Superior temporal gyrus (tissue), 1 donor: ENCODE data around the gene ASTN2.

Source experiments
- DNase-seq: peaks from one replicate; pipeline ENCODE4 v3.0.0-alpha.2; 2016; ENCODE audit errors: extremely low spot score

ASTN2 gene

DNA sequence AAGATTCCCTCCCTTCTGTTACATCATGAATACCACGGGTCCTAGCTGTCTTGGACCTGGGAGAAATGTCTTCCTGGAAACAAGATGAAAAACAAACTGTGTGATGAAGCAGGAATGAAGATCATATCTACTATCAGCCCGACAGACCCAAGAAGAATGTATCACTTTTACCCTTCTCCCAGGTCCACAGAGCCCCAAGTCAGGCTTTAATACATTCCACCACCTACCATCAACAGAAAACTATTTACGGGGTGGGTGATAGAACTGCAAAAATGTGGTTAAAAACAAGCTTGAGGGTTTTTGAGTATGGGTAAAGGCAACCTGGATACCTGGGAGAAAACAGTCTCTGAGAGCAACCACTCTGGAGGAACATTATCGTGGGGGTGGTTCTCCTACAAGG is 400.8 kb downstream of the ASTN2 start:
- no peak for DNase-seq

DNA sequence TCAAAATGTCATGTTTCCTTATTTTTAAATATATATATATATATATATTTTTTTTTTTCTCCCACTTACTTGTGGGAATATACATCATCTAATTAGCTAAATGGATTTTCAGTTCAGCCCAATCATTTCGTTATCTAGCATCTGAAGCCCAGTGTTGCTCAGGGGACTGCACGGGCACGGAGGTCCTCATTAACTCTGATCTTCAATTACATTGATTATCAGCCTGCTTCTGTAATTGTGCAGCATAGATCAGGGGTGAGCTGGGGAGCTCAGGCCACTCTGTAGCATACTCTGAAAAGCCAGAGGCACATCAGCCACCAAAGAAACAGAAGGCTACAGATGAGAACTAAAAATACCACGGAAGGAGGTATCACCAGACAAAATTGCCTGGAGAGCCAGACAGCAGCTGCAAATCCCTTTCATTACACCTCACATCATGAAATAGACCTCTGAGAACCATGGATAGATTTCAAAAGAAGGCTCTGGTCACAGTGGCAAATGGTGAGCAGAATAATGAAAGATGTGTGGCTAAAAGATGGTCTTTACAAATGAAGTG is 401.3 kb downstream of the ASTN2 start:
- no peak for DNase-seq

DNA sequence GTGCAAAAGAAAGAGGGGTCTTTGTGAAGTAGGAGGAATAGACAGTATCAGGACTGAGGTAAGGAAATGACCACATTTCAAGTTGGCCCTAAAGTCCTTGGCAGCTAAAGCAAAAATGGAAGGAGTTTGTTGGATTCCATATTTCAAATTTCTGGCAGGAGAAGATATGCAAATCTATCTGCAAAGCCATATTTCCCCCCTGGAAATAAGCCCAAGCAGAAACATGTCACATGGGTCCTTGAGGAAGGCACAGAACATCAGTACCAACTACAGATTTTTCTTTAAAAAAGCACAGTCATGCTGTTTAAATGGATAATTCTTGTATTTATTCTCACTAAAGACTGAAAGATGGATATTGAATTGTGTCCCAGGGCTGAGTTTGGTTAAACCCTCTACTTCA is 404.8 kb downstream of the ASTN2 start:
- no peak for DNase-seq

DNA sequence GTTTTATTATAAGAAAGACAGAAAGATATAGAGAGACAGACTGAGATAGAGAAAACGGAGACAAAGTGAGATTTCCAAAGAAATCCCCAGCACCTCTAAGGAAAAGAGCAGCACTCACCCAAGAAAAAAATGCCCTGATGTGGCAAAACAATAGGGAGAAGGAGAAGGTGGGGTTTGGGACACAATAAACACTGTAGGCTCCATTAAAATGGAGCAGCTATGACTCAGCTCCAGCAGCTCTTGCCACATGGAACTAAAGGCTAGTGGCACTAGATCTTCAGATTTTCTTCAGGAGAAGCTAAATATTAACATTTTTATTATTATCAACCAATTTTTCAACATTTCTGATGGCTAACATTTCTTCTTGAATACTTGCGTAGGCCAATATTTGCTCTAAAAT is 406.0 kb downstream of the ASTN2 start:
- DNase-seq = no peak

DNA sequence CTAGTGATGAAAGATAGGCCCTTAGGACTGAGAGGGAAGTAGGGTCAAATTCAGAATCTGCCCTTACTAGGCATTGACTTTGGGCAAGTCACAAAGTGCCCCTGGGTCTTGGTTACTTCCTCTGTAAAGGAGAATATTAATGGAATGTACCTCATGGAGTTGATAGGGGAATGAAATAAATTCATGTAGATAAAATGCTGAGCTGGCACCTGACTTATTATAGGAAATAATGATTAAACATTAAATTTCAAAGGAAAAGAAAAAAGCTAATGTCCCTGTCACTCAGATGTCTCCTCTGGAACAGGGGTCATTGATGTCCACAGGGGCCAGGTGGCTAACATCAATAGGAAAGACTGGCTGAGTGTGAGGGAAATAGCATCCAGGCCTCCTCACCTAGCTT is 406.4 kb downstream of the ASTN2 start:
- DNase-seq = no peak

DNA sequence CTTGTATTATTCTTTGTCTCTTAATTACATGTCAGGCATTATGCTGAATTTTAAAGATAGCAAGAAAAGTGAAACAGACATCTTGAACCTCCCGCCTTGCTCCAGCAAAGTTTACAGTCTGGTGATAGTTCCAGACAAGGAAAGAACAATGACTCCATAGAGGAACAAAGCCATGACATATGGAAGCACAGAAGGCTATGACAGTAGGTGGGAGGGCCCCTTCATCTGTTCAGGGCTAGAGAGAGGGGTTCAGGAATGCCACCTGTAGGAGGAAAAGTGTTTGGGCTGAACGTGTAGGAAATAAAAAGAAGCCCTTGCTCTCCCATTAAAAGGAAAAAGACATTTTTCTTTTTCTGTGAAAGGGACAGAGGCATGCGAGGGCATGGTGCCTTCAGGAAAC is 412.2 kb downstream of the ASTN2 start:
- DNase-seq = no peak

DNA sequence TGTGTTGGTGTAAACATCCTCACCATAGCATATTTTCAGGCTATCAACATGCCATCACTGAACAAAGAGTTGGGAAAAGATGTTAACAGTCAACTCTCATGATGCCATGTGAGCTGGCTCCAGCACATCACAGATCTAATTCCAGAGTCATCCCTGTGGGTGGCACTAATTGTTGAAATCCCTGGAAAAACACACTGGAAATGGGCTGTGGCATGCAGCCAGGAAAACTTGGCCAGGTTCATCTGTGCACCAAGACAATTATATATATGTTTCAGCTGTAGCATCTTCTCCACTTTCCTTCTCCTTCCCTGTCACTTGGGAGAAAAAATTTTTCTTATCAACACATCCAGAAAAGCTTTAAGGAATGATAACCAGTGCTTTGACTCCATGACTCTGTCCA is 414.0 kb downstream of the ASTN2 start:
- peak; percentile 37 for DNase-seq

DNA sequence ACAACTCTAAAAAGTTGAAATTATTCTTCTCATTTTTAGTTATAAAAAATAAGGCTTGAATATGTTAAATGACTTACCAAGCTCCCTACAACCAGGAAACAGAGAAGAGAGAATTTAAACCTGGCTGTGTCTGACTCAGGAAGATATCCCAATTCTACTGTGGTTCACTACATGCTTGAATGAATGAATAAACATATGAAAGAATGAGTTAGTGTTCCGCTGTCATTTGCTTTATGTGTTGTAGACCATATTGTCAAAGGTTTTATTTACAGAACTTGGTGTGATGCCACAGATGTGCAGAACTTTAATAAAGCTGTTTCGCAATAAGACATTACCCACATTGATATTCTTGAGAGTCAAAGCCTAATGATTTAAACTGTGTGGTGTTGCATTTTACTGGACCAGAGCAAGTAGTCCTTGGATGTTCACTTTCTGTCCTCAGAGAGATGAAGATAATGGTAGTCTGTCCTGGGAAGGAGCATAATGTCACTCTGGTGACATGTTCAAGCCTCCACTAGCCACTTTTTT is 414.6 kb downstream of the ASTN2 start:
- no peak for DNase-seq

DNA sequence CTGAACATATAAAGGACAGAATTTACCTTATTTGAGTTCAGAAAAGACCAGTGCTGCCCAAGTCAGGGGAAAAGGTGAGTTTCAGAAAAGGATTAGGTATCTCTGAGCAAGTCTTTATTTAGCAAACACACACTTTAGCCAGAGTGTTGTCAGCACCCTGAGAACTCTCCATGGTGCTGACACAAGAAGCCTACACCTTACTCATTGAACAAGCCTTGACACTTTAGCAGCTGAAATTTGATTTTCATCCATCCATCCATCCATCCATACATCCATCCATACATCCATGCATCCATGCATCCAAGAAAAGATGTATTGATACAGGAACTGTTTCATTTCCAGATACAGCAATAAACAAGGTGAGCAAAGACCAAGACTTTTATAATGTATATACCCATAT is 416.6 kb downstream of the ASTN2 start:
- no peak for DNase-seq

DNA sequence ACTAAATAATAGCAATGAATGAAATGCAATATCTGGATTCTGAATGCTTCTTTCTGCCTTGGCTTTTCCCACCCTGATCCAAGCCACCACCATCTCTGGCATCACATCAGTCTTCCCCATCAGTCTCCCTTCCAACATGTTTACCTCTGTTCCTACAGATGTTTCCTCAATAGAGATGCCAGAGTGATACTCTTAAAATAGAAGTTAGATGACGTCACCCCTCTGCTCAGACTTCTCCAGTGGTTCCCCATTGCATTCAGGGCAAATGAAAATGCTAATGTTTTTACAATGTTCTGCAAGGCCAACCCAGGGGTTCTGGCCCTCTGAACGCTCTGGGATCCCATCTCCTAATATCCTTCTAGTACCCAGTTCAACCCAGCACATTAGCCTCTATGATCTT is 422.0 kb downstream of the ASTN2 start:
- no peak for DNase-seq

DNA sequence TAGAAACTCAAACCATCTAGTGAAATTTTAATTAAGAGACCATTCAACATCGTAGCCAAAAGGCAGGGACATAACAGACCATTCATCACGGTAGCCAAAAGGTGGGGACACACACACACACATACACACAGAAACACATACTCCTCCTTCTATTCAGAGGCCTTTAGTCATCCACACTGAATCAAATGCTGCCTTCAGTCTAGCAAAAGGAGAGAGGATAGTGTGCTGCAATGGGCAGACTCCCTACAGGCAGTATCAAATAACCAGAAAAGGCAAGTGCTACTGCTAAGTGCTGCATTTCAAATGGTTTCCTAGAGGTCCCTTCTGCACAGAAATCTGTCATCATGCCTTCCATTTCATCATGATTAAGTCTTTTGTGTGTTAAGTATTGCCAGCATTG is 423.8 kb downstream of the ASTN2 start:
- DNase-seq = no peak

DNA sequence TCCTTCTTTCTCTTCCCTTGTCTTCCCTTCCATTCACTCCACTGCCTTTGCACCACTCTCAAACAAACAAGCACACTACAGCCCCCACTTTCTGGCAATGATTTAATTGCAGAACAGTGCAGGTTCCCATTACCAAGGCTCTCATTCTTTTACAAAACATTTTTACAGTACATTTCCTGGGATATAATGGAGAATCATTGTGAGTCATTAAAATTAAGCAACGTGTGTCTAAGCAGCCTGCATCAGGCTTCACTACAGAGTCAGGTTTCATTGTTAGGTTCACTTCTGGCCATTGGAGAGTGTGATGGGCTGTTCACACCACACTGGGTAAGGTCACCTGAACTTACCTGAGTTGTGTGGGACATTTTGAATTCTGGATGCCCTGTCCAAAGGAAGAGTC is 424.3 kb downstream of the ASTN2 start:
- no peak for DNase-seq

DNA sequence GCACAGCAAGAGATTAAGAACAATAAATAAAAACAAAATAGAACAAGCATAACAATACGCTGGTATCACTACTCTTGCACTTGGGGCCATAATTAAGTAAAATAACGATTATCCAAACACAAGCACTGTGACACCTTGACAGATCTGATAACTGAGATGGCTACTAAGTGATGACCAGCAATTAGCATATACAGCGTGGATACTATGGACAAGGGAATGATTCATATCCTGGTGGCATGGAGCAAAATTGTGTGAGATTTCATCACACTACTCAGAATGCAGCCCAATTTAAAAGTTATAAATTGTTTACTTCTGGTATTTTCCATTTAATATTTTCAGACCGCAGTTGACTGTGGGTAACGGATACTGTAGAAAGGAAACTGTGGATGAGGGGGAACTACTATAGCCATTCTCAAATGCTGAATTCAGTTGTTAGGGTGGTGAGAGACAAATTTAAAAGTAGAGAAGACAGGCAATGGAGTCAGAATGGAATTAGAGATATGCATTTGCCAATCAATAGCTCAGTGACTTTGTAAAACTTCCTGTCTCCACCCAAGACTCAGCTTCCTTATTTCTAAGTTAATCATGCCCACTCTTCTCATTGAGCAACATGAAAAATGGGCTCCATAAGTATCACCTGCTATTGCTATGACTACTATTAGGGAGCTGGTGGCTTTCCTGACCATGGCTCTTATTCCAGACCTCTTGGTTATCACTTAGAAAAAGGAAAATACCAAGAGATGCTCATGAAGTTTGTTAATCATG is 427.0 kb downstream of the ASTN2 start:
- no peak for DNase-seq

DNA sequence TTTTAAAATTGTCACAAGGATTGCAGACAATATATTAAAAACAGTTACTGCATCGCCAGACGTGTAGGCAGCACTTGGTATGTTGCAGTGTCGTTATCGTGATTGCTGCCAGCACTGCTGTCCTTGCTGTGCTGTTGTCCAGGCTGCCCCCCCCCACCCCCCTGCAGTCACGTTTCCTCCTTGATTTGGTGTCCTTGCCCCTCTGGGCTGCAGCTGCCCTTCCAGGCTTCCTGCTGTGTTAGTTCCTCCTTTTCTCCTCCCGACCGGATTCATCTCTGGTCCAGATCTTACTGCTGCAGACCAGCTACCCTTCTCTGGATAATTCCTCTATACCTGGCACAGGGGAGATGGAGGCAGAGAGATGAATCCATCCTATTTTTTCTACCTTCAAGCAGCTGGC is 428.8 kb downstream of the ASTN2 start:
- DNase-seq = no peak

DNA sequence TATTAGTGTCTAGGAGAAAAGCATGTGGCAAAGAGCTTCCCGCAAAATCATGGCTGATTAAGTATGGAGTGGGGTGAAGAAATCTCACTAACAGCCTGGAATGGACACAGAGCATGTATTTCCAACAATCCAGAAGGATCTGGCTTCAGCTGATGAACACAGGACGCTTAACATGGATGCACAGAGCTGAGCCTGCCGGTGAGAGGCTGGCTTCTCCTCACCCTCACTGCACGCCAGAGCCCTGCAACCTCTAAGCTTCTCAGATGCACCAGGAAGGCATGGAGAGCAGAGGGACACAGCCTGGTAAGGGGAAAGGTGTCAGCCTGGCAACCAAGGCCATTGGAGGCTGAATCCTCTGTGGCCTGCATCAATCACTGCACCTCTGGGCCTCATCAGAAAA is 429.3 kb downstream of the ASTN2 start:
- DNase-seq = no peak

DNA sequence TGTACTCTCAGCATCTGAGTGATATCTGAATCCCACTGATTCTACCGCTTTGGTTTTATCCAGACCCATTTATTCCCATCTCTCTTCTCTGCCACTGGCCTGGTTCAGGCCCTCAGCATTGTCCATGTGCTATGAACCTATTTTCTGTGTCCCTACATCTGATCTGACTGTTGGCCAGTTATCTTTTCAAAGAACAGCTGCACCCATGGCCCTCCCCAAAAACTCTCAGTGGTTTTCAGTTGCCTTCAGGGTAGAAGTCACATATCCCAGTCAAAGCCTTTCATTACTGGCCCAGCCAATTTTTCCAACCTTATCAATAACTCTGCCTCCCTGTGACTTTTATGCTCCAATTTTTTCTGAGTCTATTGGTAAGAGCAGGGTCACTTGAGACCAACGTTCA is 430.7 kb downstream of the ASTN2 start:
- no peak for DNase-seq

DNA sequence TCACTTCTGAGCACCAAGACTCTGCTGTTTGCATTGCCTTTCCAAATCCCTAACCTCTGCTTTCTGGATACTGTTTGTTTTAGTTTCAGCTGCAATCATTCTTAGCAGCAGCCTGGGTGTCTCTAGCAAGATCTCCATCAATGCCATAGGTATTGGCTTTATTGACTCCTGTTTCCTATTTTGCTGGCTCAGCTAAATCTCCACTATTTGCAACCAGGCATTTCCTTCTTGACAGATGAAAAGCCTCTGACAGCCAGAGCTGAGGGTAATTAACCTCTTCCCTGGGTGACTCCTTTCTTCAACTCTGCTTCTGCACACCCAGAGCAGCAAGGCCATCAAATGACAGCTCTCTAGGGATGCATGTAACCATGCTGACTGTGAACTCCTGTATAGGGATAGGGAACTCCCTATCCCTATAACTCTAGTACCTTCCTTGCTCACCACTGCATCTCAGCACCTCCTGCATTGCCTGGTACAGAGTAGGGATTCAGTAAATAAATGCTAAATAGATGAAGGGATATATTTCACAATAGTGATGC is 434.2 kb downstream of the ASTN2 start:
- DNase-seq = no peak

DNA sequence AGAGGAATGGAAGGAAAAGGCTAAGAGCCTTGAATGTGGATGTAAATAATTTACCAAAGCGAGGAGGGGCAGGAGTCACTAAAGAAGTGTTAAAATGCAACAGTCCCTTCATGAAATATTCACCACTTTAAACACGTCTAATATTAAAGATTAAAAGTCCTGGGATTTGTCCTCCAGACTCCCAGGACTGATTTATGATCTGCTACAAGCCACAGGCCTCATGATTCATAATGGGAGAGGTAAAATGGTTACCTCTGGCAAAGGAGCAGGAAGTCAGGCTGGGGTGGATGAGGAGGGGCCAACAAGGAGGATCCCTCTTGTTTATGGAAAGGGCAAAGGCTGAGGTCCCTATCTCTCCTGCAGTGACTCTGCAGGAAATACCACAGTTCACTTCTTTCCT is 435.4 kb downstream of the ASTN2 start:
- no peak for DNase-seq

DNA sequence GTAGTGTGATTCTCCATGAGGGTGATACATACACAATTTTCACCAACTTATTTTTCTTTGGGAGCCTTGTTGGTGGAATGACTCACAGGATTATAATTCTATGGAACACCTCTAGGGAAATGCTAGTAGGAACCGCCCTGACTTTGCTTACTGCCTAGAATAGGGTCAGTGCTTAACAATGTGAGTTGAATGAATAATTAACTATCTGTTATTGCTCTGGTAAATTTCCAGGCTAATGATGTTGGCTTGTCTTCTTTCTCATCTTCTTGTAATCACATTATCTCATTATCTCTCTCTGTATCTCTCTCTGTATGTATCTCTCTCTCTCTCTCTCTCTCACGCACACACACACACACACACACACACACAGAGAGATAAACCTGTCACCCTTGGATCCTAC is 436.7 kb downstream of the ASTN2 start:
- DNase-seq = no peak

DNA sequence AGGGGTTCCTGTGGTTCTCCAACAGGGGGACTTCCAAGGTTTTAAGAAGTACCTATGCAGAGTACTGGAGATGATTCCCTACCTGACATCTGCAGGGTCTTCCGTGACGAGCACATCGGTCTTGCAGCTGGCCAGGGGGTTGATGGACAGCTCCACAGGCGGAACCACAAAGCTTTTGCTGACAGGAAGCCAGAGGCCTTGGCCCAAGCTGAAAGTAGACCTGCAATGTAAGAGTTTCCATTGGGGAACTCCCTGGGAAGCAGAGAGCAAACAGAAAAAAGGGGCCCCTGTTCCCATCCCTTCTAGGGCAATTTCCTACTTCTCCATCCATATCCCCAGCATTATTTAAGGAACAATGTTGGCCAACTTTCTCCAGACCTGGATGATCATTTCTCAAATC is 439.7 kb downstream of the ASTN2 start:
- no peak for DNase-seq

DNA sequence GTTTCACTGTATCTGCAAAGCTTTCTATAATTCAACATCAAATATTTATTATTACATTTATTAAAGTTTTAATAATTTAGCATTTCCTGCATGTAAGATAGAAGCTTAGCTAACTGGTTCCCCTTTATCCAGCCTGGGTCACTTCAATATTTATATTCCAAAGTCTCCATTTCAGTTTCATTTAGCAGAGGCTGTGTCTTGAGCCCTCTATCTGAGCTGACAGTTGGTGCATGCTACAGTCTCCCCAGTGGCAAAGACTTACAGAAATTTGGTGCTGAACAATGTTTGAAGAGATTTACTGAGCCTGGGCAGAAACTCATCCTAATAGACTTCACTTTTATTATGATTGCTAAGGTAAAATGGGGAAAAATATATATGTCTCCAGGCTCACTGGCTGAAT is 448.7 kb downstream of the ASTN2 start:
- DNase-seq = no peak

DNA sequence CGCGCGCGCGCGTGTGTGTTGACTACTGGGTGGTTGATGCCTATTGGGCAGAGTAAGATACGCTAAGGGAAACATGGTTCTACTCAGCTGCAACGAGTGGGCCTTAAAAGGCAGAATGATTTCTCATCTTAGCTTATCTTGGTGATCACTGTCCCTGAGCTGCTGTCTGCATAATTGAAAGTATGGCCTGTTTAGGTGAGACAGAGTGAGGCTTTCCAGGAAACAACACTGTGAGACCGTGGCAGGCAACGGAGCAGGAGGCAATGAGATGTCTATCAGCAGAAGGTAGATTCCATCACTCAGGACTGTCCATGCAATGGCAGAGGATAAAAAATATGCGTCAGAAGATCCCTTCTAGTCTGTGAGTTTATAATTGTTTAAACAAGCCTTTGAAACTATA is 450.6 kb downstream of the ASTN2 start:
- DNase-seq = no peak

DNA sequence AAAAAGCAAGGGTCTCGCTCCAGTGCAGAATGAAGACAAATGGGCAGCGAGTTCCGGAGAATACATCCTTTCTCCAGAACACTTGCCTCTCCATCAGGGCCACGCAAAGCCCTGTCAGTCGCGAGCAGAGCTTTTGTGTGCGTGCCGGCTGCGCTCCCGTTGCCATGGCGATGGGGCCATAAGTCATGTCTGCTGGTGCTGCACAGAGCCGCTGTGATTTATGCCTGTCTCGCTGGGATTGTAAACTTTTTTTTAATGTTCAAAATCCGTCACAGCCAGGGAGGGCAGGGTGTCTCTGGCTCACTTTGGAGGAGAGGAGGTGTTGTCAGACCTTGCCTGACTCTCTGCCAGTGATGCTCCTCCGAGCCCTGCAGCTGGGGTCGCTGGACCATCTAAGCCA is 455.0 kb downstream of the ASTN2 start:
- DNase-seq = peak; percentile 29

DNA sequence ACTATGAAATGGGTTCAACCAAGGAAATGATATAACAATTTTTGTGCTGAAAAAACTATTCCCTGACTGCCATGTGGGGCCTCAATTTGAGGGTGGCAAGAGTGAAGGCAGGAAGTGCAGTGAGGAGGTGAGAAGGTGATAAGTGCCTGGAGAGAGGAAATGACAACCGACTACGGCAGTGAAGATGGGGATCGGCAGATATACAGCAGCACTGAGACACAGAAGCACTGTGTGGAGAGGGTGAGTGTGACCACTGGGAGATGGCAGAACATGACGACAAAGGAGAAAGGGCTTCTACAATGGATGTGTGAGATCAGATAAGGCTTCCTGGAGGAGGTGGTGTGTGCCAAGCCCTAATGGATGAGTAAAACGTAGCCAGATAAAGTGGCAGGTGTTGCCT is 456.0 kb downstream of the ASTN2 start:
- DNase-seq = no peak
